MM.1S (cell line): Measurements from ENCODE around the gene POLR2H.

Experiments
- EZH2phosphoT487 ChIP-seq: fragments of 300-600 bp; sonication (generic); IDR thresholded peaks from 2 replicates; pipeline ENCODE4 v1.6.1; 2018; ENCODE audit warnings: antibody characterized with exemption, low read length
- TF ChIP-seq, protein P1 (sequence below): fragments of 300-600 bp; sonication (generic); IDR thresholded peaks from 2 replicates; pipeline ENCODE4 v1.5.1; 2016; ENCODE audit warnings: antibody characterized with exemption, low read length, mixed read lengths

DNA sequence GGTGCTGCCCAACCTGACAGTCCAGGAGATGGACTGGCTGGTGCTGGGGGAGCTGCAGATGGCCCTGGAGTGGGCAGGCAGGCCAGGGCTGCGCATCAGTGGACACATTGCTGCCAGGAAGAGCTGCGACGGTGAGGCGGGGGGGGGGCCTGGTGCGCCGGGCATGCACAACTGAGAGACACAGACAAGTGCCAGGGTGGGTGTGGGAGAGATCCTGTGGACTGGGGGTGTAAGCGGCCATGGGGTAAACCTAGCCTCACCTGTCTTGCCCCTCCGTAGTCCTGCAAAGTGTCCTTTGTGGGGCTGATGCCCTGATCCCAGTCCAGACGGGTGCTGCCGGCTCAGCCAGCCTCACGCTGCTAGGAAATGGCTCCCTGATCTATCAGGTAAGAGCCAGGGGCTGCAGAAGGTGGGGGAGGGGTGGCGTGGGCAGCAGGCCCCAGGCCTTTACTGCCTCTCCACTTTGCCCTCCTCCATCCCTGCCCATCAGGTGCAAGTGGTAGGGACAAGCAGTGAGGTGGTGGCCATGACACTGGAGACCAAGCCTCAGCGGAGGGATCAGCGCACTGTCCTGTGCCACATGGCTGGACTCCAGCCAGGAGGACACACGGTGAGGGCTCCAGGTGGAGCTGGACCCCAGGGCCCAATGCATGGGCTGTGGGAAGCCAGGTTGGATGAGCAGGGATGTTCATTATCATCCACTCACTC is 21.7 kb downstream of the POLR2H start:
- TF ChIP-seq, protein P1, sequence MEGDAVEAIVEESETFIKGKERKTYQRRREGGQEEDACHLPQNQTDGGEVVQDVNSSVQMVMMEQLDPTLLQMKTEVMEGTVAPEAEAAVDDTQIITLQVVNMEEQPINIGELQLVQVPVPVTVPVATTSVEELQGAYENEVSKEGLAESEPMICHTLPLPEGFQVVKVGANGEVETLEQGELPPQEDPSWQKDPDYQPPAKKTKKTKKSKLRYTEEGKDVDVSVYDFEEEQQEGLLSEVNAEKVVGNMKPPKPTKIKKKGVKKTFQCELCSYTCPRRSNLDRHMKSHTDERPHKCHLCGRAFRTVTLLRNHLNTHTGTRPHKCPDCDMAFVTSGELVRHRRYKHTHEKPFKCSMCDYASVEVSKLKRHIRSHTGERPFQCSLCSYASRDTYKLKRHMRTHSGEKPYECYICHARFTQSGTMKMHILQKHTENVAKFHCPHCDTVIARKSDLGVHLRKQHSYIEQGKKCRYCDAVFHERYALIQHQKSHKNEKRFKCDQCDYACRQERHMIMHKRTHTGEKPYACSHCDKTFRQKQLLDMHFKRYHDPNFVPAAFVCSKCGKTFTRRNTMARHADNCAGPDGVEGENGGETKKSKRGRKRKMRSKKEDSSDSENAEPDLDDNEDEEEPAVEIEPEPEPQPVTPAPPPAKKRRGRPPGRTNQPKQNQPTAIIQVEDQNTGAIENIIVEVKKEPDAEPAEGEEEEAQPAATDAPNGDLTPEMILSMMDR = no peak
- no peak for TF ChIP-seq EZH2phosphoT487
